Measurements from ENCODE around the gene ASS1.

The ASS1 gene

DNA sequence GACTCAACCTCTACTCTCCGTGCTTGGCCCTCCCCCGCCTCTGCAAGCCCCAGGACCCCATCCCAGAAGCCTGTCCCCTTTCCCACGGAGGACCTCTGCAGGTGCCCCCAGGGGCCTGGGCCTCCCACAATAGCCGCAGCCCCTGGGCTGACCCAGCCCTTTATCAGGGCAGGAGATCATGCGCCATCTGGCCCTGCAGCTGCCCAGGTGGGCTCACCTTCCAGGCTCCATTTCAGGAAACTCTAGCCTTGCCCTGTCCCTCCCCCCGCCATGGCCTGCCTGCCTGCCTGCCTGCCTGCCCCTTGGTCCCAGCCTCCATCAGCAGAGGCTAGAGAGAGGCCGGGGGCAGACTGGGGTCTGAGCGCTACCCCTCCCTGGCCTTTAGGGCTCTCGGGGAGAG, 48.7 kb downstream of the ASS1 start:
- DNase-seq (ENCODE audit: low read depth in 2 of 3, low spot score in 2 of 3) = no peak

DNA sequence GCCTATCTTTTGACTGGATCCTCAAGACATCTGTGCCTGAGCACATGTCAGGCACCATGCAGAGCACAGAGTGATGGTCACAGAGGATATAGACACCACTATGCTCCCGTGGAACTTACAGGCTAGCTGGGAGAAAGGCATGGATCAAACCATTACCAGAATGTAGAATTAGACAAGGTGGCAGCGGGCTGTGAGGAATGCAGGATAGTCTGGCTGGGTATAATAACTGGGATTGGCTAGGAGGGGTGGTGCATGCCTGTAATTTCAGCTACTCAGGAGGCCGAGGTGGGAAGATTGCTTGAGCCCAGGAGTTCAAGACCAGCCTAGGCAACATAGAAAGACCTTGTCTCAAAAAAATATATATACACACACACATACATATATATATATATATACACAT, 50.3 kb downstream of the ASS1 start:
- DNase-seq (ENCODE audit: low read depth in 2 of 3, low spot score in 2 of 3) = no peak

DNA sequence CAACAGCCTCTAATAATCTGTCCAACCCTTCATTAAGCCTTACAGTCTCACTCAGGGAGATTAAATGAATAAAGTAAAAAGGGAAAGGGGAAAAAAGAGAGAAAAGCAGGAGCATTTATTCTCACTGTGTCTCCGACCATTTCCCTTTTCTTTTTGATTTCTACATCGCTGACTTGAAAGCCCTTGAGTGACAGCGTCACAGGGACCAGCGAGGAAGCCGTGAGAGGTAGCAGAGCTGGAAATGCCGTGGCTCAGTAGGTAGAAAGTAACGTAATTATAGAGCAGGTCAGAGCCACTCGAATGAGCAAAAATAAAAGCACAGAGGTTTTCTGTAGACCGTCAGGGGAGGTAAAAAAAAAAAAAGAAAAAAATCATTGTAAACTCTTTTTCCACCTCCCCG, 52.4 kb downstream of the ASS1 start:
- no peak for DNase-seq (ENCODE audit: low read depth in 2 of 3, low spot score in 2 of 3)

DNA sequence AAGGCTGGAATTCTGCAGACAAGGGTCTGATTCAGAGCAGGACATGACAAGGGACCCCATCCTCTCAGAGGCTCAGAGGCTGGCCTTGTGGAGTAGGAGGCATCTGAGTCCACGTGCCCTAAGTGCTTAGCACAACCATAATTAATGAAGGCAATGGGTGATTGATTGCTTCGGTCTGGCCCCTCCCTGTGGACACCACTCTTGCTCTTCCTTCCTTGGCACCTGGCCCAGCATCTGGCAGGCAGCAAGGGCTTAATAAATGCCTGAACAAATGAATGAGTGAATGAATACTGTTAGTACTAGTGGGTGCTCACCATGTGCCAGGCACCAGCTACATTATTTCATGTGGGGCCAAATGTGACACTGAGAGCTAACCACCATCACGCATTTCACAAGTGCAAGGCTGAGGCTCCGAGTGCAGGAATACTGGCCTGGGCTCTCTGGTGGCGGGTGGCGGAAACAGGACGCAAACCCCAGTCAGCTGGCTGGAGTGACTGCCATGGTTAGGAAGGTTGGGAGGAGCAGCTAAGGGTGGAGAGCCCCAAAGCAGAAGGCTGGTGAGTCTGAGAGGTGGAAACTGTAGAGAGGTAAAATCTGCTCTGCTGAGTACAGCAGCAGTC, 53.6 kb downstream of the ASS1 start:
- no peak for DNase-seq (ENCODE audit: low read depth in 2 of 3, low spot score in 2 of 3)

DNA sequence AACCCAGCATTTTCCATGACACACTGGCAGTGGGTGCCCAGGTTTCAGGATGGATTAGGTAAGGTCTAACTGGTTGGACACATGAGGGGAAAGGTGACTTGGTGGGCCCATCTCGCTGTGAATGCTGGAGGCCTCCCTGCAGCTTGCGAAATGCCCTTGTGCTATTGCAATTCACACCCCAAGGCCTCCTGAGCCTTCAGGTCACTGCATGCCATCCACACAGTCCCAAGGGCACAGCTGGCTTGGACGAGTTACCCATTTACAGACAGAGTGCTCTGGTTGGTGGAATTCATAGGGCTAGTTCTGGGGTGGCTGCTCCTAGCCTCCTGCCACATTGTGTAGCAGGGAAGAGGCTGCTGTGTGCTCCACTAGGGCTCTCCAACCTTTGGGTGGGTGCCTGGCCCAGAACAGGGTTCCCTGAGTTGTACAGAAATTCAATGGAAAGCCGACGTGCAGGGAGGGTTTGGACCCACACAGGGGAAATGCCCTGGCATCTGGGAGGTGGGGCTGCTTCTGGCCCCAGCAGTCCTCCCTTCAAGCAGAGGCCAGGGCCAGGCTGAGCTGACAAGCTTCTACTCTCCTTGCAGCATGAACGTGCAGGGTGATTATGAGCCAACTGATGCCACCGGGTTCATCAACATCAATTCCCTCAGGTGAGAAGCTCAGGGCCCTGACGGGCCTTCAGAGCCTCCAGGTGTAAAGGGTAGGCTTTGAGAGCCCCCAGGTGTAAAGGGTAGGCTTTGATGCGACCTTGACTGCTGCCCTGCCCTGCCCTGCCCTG, 54.3 kb downstream of the ASS1 start:
- no peak for DNase-seq (ENCODE audit: low read depth in 2 of 3, low spot score in 2 of 3)

DNA sequence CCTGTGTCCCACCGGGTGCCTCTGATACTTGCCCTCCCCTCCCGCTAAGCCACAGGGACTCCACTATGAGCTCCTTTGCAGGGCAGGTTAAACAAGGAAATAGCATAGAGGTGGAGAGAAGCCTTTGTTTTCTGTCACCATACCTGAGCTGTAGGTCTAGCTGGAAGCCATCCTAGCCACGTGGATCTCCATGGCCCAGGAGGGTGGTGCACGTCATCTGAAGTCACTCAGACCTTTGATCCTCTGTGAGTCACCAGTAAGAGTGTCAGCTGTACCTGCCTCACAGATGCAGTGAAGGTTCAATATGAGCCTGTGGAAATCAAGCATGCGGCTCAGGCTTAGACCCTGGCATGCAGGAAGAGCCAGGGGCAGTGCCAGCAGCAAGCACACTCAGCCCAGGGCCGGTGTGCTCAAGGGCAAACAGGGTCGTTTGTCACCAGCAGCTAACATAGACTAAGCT, 55.1 kb downstream of the ASS1 start:
- no peak for DNase-seq (ENCODE audit: low read depth in 2 of 3, low spot score in 2 of 3)

DNA sequence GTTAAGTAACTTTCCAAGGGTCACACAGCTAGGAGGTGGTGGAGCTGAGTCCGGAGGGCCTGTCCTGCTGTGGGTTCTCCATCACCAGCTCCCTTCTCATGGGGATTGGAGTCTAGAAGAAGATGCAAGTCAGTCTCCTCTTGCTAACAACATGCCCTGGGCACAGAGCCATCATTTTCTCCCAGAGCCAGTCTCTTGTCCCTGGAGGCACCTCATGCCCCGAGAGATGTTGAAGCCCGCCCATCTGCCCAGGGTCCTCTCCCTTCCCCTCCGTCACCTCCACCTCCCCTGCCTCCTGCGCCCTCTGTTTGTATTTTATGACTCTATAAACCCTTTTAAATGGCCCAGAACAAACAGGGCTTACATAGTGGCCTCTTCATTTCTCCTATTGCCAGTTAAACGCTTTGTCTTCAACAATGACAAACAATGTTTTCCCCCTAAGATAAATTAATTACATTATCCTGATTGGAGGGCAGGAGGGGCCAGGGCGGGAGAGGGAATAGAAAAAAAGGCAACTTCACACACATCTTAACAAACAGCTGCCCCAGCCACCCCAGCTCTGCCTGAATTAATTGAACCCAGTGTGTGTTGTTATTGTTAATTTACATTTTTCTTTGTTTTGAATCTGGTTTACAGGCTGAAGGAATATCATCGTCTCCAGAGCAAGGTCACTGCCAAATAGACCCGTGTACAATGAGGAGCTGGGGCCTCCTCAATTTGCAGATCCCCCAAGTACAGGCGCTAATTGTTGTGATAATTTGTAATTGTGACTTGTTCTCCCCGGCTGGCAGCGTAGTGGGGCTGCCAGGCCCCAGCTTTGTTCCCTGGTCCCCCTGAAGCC, 55.8 kb downstream of the ASS1 start:
- no peak for DNase-seq (ENCODE audit: low read depth in 2 of 3, low spot score in 2 of 3)

DNA sequence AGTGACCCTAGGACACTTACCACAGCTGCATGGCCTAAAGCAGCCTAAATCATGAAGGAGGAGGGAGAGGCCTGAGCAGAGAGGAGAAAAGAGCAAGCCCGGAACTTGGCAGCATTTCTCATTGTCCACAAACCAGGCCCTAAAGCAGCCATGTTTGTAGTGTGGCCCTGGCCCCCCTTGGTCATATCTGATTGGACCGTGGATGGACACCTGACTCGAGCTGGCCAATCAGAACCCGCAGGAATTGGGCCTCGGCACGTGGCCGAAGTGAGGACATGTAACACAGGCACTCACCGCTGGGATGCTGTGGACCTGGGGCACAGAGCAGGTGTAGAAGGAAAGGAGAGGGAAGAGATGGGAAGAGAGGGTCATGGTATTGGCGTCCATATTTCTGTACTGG, 56.9 kb downstream of the ASS1 start:
- DNase-seq (ENCODE audit: low read depth in 2 of 3, low spot score in 2 of 3) = no peak

DNA sequence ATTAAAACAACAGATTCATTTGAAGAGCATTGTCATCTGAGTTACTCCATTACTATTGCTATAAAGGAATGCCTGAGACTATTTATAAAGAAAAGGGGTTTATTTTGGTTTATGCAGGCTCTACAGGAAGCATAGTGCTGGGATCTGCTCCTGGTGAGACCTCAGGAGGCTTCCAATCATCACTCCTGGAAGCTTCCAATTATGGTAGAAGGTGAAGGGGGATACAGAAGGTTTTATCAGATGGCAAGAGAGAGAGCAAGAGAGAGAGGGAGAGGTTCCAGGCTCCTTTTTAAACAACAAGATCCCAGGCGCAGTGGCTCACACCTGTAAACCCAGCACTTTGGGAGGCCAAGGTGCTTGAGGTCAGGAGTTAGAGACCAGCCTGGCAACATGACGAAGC, 63.5 kb downstream of the ASS1 start:
- DNase-seq (ENCODE audit: low read depth in 2 of 3, low spot score in 2 of 3) = no peak

DNA sequence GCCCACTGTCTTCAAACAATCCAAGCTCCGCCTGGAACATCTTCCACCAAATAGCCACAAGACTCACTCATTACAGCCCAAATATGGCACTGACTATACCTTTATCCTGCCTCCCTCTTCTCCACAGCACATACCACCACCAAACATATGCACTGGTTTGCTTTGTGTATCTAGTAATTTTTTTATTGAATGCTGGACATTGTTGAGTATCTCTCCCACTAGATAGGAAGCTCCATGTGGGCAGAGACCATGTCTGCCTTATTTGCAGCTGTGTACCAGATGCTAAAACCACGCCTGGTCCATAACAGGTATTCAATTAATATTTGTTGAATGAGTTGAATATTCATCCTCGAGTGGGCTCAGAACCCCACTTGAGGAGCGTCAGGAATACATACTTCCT, 67.4 kb downstream of the ASS1 start:
- DNase-seq (ENCODE audit: low read depth in 2 of 3, low spot score in 2 of 3) = no peak

DNA sequence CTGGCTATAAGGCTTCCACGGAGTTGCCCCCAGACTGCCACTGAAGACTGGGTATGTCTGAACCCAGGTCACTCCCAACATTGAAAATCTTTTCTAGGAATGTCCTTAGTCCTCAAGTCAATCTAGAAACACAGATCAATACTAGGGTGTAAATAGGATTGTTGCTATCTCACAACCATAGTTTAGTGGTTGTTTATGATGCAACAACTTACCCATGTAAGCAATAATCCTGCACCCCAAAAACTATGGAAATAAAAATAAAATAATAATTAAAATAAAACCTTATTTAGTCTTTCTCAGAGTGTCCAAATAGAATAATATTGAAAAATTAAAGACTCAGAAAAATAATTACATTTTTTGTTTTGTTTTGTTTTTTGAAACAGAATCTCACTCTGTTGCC, 68.3 kb downstream of the ASS1 start:
- no peak for DNase-seq (ENCODE audit: low read depth in 2 of 3, low spot score in 2 of 3)

DNA sequence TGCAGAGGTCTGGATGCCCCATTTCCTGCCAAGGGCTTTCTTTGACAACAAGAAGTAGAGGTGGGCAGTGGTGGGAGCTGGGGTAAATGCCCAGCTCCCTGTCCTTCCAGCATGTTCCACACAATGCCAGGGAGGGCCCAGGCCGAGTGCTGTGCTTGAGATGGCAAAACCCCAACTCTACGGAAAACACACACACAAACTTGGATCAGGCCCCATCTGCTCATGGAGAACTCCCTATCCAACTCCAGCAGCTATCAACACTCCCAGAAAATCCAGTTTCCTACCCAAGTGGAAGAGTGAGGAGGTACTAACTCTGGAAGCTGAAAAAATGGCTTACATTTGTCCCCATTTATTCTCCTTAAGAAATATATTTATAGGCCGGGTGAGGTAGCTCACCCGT, 73.5 kb downstream of the ASS1 start:
- DNase-seq (ENCODE audit: low read depth in 2 of 3, low spot score in 2 of 3) = no peak

DNA sequence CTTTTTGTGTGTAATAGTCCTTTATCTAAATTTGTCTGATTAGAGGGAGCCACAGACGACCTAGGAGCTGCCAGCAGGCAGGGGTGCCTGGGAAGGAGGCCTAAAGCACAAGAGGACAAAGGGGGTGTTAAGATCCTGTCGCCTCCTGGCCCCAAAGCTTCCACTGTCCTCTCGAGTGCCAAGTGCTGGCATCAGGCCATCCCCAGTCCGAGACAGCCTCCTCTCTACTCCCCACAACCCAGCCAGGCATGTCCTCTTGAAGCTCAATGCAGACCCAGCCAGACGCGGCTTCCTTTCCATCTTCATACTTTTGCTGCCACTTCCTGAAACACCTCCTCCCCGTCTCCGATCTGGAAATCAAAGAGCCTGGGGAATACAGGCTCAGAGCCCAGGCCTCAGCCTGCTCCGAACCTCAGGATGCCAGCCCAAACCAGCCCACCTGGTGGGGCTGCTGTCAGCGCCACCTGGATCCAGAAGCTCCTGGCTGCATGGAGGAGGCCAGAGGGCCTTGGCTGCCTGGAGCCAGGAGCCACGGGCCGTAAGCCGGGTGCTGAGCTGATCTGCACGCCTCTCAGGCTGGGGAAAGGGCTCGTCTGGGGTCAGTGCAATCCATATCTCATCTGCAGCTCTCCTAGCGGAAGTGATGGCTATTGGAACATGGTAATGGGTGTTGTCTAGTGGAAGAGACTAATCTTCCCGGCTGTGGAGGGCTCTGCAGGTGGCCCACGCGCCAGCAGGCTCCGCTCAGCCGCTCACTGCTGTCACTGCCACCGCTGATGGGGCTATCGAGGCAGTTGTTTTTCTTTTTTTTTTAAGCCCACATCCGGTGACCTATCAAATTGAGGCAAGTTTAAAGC, 74.4 kb downstream of the ASS1 start:
- DNase-seq (ENCODE audit: low read depth in 2 of 3, low spot score in 2 of 3) = no peak

DNA sequence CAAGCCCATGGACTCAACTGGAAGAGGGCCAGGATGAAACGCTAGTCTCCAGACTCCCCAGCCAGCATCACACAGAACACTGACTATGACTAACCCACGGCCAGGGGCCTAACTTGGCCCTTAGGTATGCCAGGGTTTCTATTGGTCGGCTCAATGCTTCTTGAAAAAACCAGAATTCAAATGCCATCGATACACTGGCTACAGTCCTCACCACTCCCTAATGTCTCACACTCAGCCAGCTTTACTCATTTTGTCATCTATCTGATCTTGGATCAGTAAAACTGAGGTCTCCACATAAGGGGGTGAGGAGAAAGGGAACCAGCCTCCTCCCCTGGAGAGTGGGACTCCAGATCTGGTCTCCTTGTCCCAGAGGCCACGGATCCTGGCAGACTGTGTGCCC, 75.2 kb downstream of the ASS1 start:
- no peak for DNase-seq (ENCODE audit: low read depth in 2 of 3, low spot score in 2 of 3)

DNA sequence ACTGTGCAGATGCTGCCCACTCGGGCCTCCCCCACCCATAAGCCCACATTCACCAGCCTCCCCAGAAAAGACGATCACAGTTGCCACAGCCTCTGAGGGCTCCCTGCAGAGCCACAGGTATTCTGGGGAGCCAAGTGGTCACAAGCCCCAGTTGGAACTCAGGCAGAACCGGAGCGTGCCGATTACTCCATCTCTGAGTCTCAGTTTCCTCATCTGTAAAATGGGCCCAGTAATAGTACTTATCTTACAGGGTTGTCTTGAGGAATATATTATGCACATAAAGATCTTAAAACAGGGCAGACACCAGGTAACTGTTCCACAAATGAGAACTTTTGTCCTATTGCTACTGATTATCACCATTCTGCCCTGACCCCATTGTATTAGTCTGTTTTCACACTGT, 77.0 kb downstream of the ASS1 start:
- DNase-seq (ENCODE audit: low read depth in 2 of 3, low spot score in 2 of 3) = no peak

DNA sequence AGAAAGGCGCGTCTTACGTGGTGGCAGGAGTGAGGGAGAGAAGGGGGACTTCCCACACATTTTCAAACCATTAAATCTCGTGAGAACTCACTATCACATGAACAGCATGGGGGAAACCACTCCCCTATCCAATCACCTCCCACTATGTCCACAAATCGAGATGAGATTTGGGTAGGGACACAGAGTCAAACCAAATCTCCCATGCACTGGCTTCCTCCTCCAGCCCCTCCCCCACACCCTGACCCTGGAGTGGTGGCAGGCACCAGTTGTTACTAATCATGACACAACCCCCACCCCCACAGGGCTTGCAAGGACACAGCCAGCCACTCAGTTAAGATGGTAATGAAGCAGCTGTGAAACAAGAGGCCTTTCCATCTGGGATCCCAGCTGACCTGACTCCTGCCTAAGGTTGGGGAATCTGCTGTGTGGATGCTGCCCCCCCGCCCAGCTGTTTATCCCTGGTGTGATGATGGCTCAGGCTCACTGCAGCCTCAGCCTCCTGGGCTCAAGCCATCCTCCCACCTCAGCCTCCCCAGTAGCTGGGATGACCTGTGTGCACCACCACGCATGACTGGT, 77.6 kb downstream of the ASS1 start:
- DNase-seq (ENCODE audit: low read depth in 2 of 3, low spot score in 2 of 3) = no peak

DNA sequence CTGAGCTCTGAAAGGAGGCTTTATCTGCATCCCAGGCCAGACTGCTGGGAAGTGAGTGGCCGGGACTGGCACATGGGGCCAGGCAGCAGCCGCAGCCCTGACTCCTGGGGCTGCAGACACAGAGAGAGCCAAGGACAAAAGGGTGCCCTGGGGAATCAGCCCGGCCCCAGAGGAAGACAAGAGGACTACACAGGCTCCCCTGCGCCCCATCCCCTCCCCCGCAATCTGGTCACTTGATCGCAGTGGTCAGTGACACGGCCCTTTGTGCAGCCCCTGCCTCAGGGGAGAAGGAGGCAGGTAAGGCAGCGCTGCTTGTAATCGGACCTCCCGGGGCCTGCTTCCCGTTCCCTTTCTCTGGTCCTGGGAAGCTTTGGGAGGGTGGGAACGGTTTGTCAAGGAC, 79.2 kb downstream of the ASS1 start:
- DNase-seq (ENCODE audit: low read depth in 2 of 3, low spot score in 2 of 3) = no peak

DNA sequence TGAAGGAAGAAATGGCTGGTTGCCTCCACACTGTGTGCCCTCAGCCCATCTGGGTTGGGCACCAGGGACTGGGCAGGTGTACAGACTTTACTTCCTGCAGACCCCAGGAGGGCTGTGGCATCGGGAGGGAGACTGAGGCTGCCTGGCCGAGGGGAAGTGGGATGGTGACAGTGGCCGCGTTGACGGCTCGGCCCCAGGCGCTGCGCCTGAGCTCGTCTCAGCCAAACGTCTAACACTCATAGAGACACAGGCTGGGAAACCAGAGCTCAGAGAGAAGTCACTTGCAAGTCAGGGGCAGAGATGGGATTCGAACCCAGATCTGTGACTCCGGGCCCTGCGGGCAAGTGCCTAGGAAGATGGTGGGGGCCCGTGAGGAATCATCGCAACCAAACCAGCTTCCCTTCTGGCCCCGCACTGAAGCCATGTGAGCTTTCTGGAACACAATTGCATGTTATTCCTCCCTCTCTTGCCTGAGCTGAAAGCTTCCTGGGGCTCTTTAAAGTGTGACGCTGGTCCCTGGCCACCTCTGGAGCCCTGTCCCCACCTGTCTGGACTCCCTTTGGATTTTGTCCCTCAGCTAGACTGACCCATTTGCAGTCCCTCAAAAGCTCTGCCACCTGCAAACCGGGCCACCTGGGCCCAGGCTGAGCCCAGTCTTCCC, 81.6 kb downstream of the ASS1 start:
- DNase-seq (ENCODE audit: low read depth in 2 of 3, low spot score in 2 of 3) = no peak

DNA sequence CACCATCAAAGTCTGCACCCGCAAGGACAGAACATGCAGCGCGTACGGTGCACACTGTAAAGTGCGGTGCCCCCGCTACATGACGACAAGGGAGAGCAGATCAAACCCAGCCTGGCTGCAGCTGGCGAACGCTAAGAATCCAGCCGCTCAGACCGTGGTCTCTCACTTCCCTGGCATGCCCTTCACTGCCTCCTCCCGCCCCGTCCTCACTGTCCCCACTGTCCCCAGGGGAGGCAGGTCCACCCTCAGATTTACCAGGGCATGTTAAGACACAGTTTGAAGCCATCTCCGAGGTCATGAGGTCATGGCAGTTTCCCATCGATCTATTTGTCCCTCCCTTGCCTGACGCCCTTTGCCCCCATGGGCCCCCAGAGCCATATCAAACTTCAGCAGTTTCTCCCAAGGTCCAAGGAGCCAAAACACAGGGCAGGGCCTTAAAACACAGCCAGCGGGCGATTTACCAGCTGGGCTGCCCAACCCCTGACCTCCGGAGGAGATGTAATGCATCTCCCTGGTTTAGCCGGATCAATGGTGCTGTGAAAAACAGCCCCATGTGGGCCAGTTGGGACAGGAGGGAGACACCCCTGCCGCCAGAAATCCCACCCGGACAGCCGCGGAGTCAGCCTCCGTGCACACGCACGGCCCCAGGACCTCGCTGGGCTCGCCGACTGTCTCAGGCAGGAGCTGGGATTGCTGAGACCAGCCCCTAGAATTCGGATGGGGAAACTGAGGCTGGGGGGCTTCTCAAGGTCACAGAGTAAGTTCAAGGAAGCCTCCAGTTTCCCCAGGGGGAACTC, 82.3 kb downstream of the ASS1 start:
- DNase-seq (ENCODE audit: low read depth in 2 of 3, low spot score in 2 of 3) = no peak
